ENCODE results near the gene CR1L.
A peak's percentile ranks its signal among the peaks of the same experiment; 100 is the strongest.

CR1L gene

GRCh38 chr1:207649210-207649753, 4.3 kb downstream of the CR1L start:
- no peak for TF ChIP-seq CTCF (IDR thresholded peaks at IDR 0.05)
- H3K9me3 Mint-ChIP-seq, result no peaks in the 10 kb centered on the region
- H3K27me3 Mint-ChIP-seq (ENCODE audit: low read depth, poor library complexity), result peaks cover 3% of the 10 kb centered on the region
- DNase-seq, result no peak
- H3K4me1 Mint-ChIP-seq, result peaks cover 39% of the 10 kb centered on the region
- H3K36me3 Mint-ChIP-seq (ENCODE audit: low read depth), result no peaks in the 10 kb centered on the region
- H3K4me3 Mint-ChIP-seq, result no peak overlapping the region
- peak overlapping the region; percentile 2 for H3K27ac Mint-ChIP-seq

DNA sequence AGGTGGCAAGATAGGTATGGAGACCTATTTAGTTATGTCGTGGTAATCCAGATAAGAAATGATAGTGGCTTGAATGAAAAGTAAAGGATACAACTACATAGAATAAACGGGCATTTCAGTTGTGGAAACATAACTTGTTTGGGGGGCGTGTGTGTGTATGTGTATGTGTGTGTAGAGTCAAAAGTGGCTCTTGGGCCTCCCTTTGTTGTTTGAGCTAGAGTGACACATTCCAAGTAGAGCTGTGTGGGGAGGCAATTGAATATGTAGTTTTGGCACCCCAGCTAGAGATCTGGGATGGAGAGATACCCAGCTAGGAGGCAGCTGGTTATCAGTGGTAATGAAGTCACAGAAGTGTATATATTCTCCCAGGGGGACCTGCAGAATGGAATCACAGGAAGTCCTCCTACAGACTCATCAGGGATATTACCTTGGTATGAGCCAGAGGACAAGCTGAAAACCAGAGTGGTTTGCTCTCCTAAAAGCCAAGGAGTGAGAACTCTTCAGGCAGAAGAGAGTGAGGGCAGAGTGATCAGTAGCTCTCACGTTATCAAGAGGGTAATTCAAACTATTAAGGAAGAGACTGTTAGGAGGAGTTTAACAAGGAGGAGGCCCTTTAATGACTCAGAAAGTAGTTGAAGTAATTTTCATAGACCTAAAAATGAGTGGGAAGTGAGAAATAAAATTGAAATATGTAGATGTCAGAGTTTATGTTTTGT, 5.1 kb downstream of the CR1L start:
- DNase-seq, result no peak
- H3K4me1 Mint-ChIP-seq, result peaks cover 39% of the 10 kb centered on the region
- H3K27ac Mint-ChIP-seq, result no peak overlapping the region
- H3K4me3 Mint-ChIP-seq, result no peak overlapping the region
- no peak for TF ChIP-seq CTCF (IDR thresholded peaks at IDR 0.05)
- no peaks in the 10 kb centered on the region for H3K9me3 Mint-ChIP-seq
- no peaks in the 10 kb centered on the region for H3K36me3 Mint-ChIP-seq (ENCODE audit: low read depth)
- peaks cover 3% of the 10 kb centered on the region for H3K27me3 Mint-ChIP-seq (ENCODE audit: low read depth, poor library complexity)

GRCh38 chr1:207651583-207651982, 6.7 kb downstream of the CR1L start:
- H3K4me1 Mint-ChIP-seq, result peaks cover 39% of the 10 kb centered on the region
- no peaks in the 10 kb centered on the region for H3K36me3 Mint-ChIP-seq (ENCODE audit: low read depth)
- H3K27me3 Mint-ChIP-seq (ENCODE audit: low read depth, poor library complexity), result peaks cover 3% of the 10 kb centered on the region
- no peak for DNase-seq
- no peak for TF ChIP-seq CTCF (IDR thresholded peaks at IDR 0.05)
- H3K27ac Mint-ChIP-seq, result no peak overlapping the region
- no peak overlapping the region for H3K4me3 Mint-ChIP-seq
- H3K9me3 Mint-ChIP-seq, result no peaks in the 10 kb centered on the region

DNA sequence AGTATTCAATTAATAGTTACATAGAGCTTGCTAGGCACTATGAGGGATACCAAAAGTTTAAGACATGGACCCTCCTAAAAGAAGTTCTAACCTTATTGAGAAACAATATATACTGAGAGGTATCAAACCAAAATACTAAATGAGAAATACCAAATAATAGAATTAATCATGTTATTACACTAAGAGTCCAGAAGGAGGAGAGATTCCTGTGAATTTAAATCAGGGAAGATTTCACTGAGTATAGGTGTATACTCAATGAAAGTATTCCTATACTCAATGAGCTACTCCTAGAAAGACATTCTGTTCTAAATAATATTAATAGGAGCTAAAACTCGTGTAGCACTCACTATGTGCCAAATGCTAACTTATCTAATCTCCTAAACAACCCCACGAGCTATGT, 9.4 kb downstream of the CR1L start:
- Mint-ChIP-seq H3K36me3 (ENCODE audit: low read depth) (no peaks in the 10 kb centered on the region), H3K9me3 (no peaks in the 10 kb centered on the region), H3K4me1 (peaks cover 13% of the 10 kb centered on the region), H3K4me3 (no peak overlapping the region), H3K27me3 (ENCODE audit: low read depth, poor library complexity) (peaks cover 6% of the 10 kb centered on the region), H3K27ac (no peak overlapping the region)
- no peak for TF ChIP-seq CTCF (IDR thresholded peaks at IDR 0.05)
- no peak for DNase-seq

DNA sequence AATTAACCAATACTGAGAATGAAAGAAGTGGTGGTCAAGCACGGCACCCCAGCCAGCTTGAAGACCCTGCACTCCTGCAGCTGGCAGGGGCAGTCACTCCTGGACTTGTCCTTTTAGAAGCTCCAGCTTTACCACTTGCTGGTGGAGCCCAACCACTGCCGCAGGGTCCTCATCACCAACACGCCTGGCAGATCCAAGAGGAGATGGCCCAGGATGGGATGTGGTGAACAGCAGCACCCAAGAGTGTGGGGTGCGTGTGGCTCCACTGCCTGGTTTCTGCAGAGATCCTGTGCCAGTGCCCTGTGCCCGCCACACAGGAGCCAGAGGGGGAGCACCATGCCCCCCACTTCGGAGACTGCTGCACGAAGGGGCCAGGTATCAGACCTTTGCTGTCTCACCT, 13.5 kb downstream of the CR1L start:
- Mint-ChIP-seq H3K27ac (no peak overlapping the region), H3K4me3 (no peak overlapping the region), H3K36me3 (ENCODE audit: low read depth) (no peaks in the 10 kb centered on the region), H3K9me3 (peaks cover 13% of the 10 kb centered on the region), H3K27me3 (ENCODE audit: low read depth, poor library complexity) (peaks cover 6% of the 10 kb centered on the region), H3K4me1 (no peaks in the 10 kb centered on the region)
- no peak for TF ChIP-seq CTCF (IDR thresholded peaks at IDR 0.05)
- DNase-seq, result no peak
